DOHH2 (cell line): ENCODE results near the gene IMPG2.

ENCODE experiments used
- CTCF ChIP-seq: fragments of 200-600 bp; sonication (generic); IDR thresholded peaks from one replicate; pipeline ENCODE4 v1.5.1; 2014; ENCODE audit warnings: antibody characterized with exemption, mild to moderate bottlenecking, low read depth, low read length; ENCODE audit not compliant: poor library complexity, severe bottlenecking
- EZH2phosphoT487 ChIP-seq: fragments of 200-600 bp; sonication (generic); IDR thresholded peaks from 2 replicates; pipeline ENCODE4 v1.6.1; 2017; ENCODE audit warnings: borderline replicate concordance, mild to moderate bottlenecking, antibody characterized with exemption, low read length, moderate library complexity, mixed read lengths

GRCh38 chr3:101303089-101303731 is 17.2 kb downstream of the IMPG2 start:
- TF ChIP-seq EZH2phosphoT487, result no peak
- TF ChIP-seq CTCF, result no peak
